ENCODE measurements around the gene LEAP2. TPM values are rescaled to one million over a fixed set of nuclear protein-coding genes. Genes with fewer than 3 reads are reported as not detected.

Gene LEAP2
- total and polyA plus RNA-seq, 2 of the 8 experiments (the other 6 are each of a cell fraction or from before 2014, with no cell fraction given), result 1.8 to 2.9 TPM

- H2BK5ac ChIP-seq (ENCODE audit: low read depth, low read length), result no peak overlapping the region
- no peak overlapping the region for H3K4me2 ChIP-seq (ENCODE audit: insufficient read depth in 1 of 2, low read depth in 2 of 2, low read length in 2 of 2)
- no peak overlapping the region for H3K27ac ChIP-seq (ENCODE audit: low read depth, low read length)
- no peak overlapping the region for H2BK20ac ChIP-seq (ENCODE audit: low read length)
- peaks cover 11 to 75% (median 40%) of the 10 kb centered on the region in 4 experiments for H3K36me3 ChIP-seq (ENCODE audit: control insufficient read depth in 2 of 4, insufficient read depth in 4 of 4, low read length in 3 of 4)
- FAIRE-seq (no peak), DNase-seq (ENCODE audit: low read depth in 1 of 2, low spot score in 2 of 2) (no peak)
- no peaks in the 10 kb centered on the region; a peak in 1 of 7 replicates for H3K27me3 ChIP-seq (replicated peaks in 1 of 4; ENCODE audit: control insufficient read depth in 3 of 4, extremely low read depth in 1 of 4, insufficient read depth in 3 of 4, low read length in 3 of 4)
- no peaks in the 10 kb centered on the region for H3K79me2 ChIP-seq (ENCODE audit: control insufficient read depth in 1 of 2, insufficient read depth in 2 of 2, low read length in 2 of 2)
- H3K56ac ChIP-seq (replicated peaks; ENCODE audit: insufficient read length, low read depth, low read length), result no peak overlapping the region
- H2BK15ac ChIP-seq (ENCODE audit: low read length), result no peak overlapping the region
- no peaks in the 10 kb centered on the region for H3K23me2 ChIP-seq (ENCODE audit: low read depth, low read length)
- no peak overlapping the region for H4K5ac ChIP-seq (ENCODE audit: insufficient read length, low read depth, low read length)
- H3K4me3 ChIP-seq (ENCODE audit: extremely low read depth in 1 of 4, insufficient read depth in 2 of 4, low read depth in 3 of 4, low read length in 4 of 4), result no peak overlapping the region
- CTCF ChIA-PET (ENCODE audit: partially characterized antibody), result interaction anchor here (1.6 kb wide), 1 partner anchor 62 kb away, joined by 3 read pairs; no protein-coding TSS in a partner anchor
- no peak overlapping the region for H3K9ac ChIP-seq (replicated peaks in 1 of 4; ENCODE audit: extremely low read depth in 1 of 4, low read depth in 3 of 4, low read length in 3 of 4)
- POLR2A ChIA-PET (ENCODE audit: partially characterized antibody), result no interaction called here
- no peak overlapping the region for H2AK5ac ChIP-seq (ENCODE audit: low read depth, low read length)
- WGBS, 2 experiments (ENCODE audit: extremely low coverage in 1 of 2, insufficient coverage in 1 of 2, insufficient read length in 1 of 2, insufficient replicate concordance in 2 of 2, low coverage in 1 of 2, low lambda C conversion rate in 2 of 2, missing lambda C conversion rate in 1 of 2), result 86% methylated on average over 1 of the region's 1 CpG; no CpG with 5 or more reads in 1 of the 2 experiments
- H4K91ac ChIP-seq (replicated peaks; ENCODE audit: insufficient read length, low read length), result no peak overlapping the region
- no peaks in the 10 kb centered on the region for H3K79me1 ChIP-seq (ENCODE audit: low read depth, low read length)
- H3K4me1 ChIP-seq (replicated peaks in 1 of 4; ENCODE audit: control insufficient read depth in 3 of 4, insufficient read depth in 4 of 4, low read length in 3 of 4), result no peaks in the 10 kb centered on the region
- no peak overlapping the region for H4K8ac ChIP-seq (ENCODE audit: extremely low read depth, insufficient read depth, low read length)
- H4K20me1 ChIP-seq (replicated peaks in 1 of 2; ENCODE audit: control insufficient read depth in 1 of 2, insufficient read depth in 2 of 2, low read length in 2 of 2), result peaks cover 0 to 2% of the 10 kb centered on the region in 2 experiments
- no peak overlapping the region for H3K23ac ChIP-seq (ENCODE audit: insufficient read length)
- H3K9me3 ChIP-seq (ENCODE audit: insufficient read depth in 2 of 2, low read depth in 1 of 2, low read length in 1 of 2), result no peaks in the 10 kb centered on the region
- no peak overlapping the region for H3K18ac ChIP-seq (ENCODE audit: extremely low read depth, low read length)
- H3K14ac ChIP-seq (ENCODE audit: insufficient read length), result no peak overlapping the region
- H2BK120ac ChIP-seq (replicated peaks; ENCODE audit: low read depth, low read length), result no peak overlapping the region
- no peak overlapping the region for H2BK12ac ChIP-seq (ENCODE audit: low read depth, low read length)
- H3K4ac ChIP-seq (replicated peaks; ENCODE audit: insufficient read length, low read depth, low read length), result no peak overlapping the region
- no peak for TF ChIP-seq KDM4A (IDR thresholded peaks at IDR 0.05; ENCODE audit: low read depth, low read length, severe bottlenecking)
- TF ChIP-seq BRCA1 (IDR thresholded peaks at IDR 0.05; ENCODE audit: low read depth, low read length), result no peak
- TF ChIP-seq TAF7 (optimal IDR thresholded peaks at IDR 0.05; ENCODE audit: borderline replicate concordance, low read depth, low read length), result no peak
- TF ChIP-seq TCF12 (IDR thresholded peaks at IDR 0.05; ENCODE audit: low read depth, low read length), result no peak
- no peak for TF ChIP-seq HDAC6 (IDR thresholded peaks at IDR 0.05; ENCODE audit: low read depth, low read length)
- TF ChIP-seq POU5F1 (IDR thresholded peaks at IDR 0.05; ENCODE audit: low read depth, low read length), result no peak
- no peak for TF ChIP-seq CEBPB (IDR thresholded peaks at IDR 0.05; ENCODE audit: low read depth, low read length)
- no peak for TF ChIP-seq CREB1 (IDR thresholded peaks at IDR 0.05)
- no peak for TF ChIP-seq SP4 (IDR thresholded peaks at IDR 0.05; ENCODE audit: low read length)
- H2AFZ ChIP-seq (ENCODE audit: low read length), result no peak overlapping the region
Measured at GRCh38 chr5:132887283-132887682, 13.8 kb downstream of the LEAP2 start.

All from H1 (cell line).